Motor neuron (in vitro differentiated cells): ENCODE results near the gene GRIN3B. TPM values are rescaled to one million over a fixed set of nuclear protein-coding genes. Genes with fewer than 3 reads are reported as not detected.
A peak's percentile ranks its signal among the peaks of the same experiment; 100 is the strongest.
"Not testable (repeated sequence)": the region's sequence is repeated elsewhere in the genome, so short reads cannot be mapped to it uniquely, and the experiment has no call there.

Experiments used
- ATAC-seq, 8 experiments: fragments of 200-7000 bp; cut with Tn5 transposase; replicated peaks in 6 of 8; 2 replicates each; pipeline ENCODE4 v1.8.0; 2021; ENCODE audit warnings: mild to moderate bottlenecking in 8 of 8, moderate library complexity in 8 of 8
- H3K27ac ChIP-seq, 2 donors: fragments of 250-450 bp; sonication (Bioruptor Pico); 2 replicates each; pipeline ENCODE4 v1.9.0; 2021; ENCODE audit warnings: antibody characterized with exemption in 2 of 2, mild to moderate bottlenecking in 2 of 2, moderate library complexity in 1 of 2
- H3K4me1 ChIP-seq, 2 donors: fragments of 250-450 bp; sonication (Bioruptor Pico); replicated peaks in 1 of 2; 2 replicates each; pipeline ENCODE4 v1.6.1; 2021; ENCODE audit warnings: antibody characterized with exemption in 2 of 2, mild to moderate bottlenecking in 2 of 2, moderate library complexity in 1 of 2
- H3K4me3 ChIP-seq, 5 donors: fragments of 250-450 bp; sonication (Bioruptor Pico); 2 replicates each; pipeline ENCODE4 v1.9.0; 2021; ENCODE audit warnings: antibody characterized with exemption in 5 of 5, mild to moderate bottlenecking in 5 of 5, moderate library complexity in 4 of 5
- WGBS, 10 experiments: fragments of 450-650 bp; shearing (Covaris generic); methylation state at CpG; one replicate each; pipeline ENCODE4 v1.0.0; 2022; 5-methylcytosine and 5-hydroxymethylcytosine counted together
- in situ Hi-C, 9 experiments: fragments of 400-800 bp; cut with MboI; loops; one replicate each; pipeline ENCODE4 v1.15.0; 2021; ENCODE audit warnings: low sequenced_read_pairs in 9 of 9, low pct_unique_long_range_greater_than_20kb in 2 of 9; ENCODE audit not compliant: unreplicated experiment in 9 of 9
- total RNA-seq, 8 experiments: library from RNA; unstranded; fragments of 300-600 nt; gene quantifications; 2 replicates each; pipeline versions ENCODE4 v1.2.3 to v1.2.4, GENCODE V29; 2022

GRIN3B gene, protein sequence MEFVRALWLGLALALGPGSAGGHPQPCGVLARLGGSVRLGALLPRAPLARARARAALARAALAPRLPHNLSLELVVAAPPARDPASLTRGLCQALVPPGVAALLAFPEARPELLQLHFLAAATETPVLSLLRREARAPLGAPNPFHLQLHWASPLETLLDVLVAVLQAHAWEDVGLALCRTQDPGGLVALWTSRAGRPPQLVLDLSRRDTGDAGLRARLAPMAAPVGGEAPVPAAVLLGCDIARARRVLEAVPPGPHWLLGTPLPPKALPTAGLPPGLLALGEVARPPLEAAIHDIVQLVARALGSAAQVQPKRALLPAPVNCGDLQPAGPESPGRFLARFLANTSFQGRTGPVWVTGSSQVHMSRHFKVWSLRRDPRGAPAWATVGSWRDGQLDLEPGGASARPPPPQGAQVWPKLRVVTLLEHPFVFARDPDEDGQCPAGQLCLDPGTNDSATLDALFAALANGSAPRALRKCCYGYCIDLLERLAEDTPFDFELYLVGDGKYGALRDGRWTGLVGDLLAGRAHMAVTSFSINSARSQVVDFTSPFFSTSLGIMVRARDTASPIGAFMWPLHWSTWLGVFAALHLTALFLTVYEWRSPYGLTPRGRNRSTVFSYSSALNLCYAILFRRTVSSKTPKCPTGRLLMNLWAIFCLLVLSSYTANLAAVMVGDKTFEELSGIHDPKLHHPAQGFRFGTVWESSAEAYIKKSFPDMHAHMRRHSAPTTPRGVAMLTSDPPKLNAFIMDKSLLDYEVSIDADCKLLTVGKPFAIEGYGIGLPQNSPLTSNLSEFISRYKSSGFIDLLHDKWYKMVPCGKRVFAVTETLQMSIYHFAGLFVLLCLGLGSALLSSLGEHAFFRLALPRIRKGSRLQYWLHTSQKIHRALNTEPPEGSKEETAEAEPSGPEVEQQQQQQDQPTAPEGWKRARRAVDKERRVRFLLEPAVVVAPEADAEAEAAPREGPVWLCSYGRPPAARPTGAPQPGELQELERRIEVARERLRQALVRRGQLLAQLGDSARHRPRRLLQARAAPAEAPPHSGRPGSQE
- 1 to 10 TPM in 1 of 8 experiments, under 1 TPM in 6, not detected in 1; 0.08 to 1.1 (median 0.28) TPM for total RNA-seq

DNA sequence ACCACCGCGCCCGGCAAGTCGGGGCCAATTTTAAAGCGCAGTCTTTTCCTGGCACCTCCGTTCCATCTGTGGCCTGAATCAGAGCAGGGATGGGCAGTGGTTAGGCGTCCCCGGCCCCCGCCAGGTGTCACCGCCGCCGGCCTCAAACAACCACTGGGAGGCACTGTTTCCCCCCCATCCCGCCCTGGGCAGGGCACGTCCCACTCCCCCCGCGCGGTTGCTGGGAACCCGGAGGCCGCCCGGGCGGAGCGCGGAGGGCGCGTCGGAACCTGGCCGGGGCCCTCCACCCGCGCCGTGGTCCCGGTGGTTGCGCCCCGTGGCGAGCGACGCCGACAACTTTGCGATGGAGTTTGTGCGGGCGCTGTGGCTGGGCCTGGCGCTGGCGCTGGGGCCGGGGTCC lies at the start of gene GRIN3B:
Gene GRIN3B, plus strand, starts transcription at position 325 of the 400 bp plus-strand sequence. Its CDS starts 19 bp downstream, at position 344.
- in situ Hi-C loops = no loop called here
- WGBS, 10 experiments = 2% methylated on average over 7 of the region's 43 CpGs; no CpG with 5 or more reads in 9 of the 10 experiments
- Histone ChIP-seq H3K4me1 (peaks cover 9 to 19% of the 10 kb centered on the region in 2 donors), H3K27ac (no peak within 1 kb of the TSS), H3K4me3 (peak within 1 kb of the TSS; percentile 18 to 35 (median 31))
- peak in 6 of 8 experiments; percentile 5 to 45 (median 35) for ATAC-seq

DNA sequence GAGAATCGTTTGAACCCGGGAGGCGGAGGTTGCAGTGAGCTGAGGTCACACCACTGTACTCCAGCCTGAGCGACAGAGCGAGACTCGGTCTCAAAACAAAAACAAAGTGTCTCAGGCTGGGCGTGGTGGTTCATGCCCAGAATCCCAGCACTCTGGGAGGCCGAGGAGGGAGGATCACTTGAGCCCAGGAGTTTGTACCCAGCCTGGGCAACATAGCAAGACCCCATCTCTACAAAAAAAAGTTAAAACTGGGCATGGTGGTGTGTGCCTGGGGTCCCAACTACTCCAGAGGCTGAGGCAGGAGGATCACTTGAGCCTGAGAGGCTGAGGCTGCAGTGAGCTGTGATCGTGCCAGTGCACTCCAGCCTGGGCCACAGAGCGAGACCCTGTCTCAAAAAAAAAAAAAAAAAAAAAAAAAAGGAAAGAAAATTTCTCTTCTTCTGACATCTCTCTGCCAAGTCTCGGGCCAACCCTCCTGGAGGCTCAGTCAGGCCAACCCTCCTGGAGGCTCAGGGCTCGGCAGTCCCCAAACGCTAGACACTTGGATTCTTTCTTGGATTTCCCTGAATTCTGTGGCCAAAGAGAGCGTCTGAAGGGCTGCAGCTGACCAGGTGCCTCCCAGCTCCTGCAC lies 48.1 kb upstream of the GRIN3B start:
- H3K27ac ChIP-seq = peak overlapping the region in 1 of 2 donors; percentile 42
- ATAC-seq = no peak

DNA sequence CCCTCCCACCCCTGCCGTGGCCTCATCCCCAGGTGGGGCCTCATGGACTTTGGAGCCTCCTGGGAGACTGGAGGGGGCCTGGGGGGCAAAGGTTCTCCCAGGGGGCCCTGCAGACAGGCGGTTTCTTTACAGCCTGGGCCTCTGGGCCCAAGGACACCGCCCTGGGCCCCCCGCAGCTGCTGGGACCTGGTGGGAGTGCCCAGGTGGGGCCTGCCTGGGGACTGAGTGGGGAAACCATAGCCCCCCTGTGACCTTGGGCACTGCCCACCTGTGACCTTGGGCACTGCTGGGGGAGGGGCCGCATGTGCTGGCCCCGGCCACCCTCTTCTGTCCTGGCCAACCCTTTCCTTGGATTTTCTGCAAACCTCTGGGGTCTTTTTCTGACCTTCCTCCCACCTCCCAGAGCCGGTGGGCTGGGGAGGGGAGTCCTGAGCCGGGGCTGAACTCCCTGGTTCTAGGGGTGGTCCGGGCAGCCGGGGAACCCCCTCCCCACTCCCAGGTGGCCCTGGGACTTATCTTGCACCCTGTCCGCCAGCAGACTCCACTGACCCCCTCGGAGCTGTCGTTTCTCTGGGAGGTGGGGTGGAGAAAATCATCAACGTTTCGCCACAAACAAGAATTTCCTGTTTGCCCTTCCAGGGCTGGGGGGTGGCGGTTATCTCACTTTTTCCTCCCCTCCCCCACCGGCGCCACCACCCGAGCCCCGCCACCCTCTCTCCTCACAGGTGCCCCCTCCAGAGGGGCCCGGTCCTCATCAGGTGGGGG lies 47.4 kb upstream of the GRIN3B start:
- no peak overlapping the region for H3K4me3 ChIP-seq
- ATAC-seq = peak in 2 of 8 experiments; percentile 15 to 20
- peaks cover 34 to 53% of the 10 kb centered on the region in 2 donors for H3K4me1 ChIP-seq
- peak overlapping the region in 1 of 2 donors; percentile 42 for H3K27ac ChIP-seq
- in situ Hi-C loops = no loop called here
- WGBS, 10 experiments = no CpG with 5 or more reads among the region's 21 CpGs

More for the DNA sequence above, 48.1 kb upstream of the GRIN3B start:
- Histone ChIP-seq H3K4me1 (peaks cover 33 to 49% of the 10 kb centered on the region in 2 donors), H3K4me3 (no peak overlapping the region)
- 90 to 100% (median 96%) methylated on average over 1 to 5 of the region's 14 CpGs; no CpG with 5 or more reads in 5 of the 10 experiments for WGBS, 10 experiments
- in situ Hi-C loops = no loop called here

DNA sequence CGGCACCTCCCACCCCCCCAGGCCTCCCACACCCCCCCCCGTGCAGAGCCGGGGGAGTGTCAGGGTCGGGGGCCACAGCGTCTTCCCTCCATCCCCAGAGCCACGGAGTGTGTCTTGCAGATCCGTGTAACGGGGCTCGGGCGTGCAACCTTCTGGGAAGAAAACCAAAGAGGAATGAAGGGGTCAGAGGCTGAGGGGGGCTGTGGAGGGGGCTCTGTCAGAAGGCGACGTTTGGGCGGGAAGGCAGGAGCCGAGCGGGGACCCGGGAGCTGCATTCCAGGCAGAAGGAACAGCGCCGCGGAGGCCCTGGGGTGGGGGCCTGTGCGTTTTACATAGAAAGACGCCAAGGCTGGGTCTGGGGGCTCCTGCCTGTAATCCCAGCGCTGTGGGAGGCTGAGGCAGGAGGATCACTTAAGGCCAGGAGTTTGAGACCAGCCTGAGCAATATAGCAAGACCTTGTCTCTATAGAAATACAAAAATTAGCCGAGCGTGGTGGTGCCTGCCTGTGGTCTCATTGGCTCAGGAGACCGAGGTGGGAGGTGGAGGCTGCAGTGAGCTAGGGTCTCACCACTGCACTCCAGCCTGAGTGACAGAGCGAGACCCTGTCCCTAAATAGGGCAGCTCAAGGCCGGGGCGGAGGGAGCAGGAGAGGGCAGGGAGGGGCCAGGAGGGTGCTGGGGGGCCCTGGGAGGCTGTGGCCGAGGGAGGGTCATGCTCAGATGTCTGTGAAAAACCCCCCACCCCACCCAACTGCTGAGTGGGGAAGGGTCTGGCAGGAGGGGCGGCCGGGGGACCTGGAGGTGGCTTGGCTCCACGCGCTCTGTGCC lies 46.6 kb upstream of the GRIN3B start:
- Histone ChIP-seq H3K27ac (peak overlapping the region in 1 of 2 donors; percentile 42), H3K4me1 (peaks cover 34 to 53% of the 10 kb centered on the region in 2 donors), H3K4me3 (no peak overlapping the region)
- peak in 2 of 8 experiments; percentile 5 to 6 for ATAC-seq
- WGBS, 10 experiments = 33 to 73% methylated on average over 1 to 3 of the region's 33 CpGs; no CpG with 5 or more reads in 8 of the 10 experiments
- in situ Hi-C loops = no loop called here

DNA sequence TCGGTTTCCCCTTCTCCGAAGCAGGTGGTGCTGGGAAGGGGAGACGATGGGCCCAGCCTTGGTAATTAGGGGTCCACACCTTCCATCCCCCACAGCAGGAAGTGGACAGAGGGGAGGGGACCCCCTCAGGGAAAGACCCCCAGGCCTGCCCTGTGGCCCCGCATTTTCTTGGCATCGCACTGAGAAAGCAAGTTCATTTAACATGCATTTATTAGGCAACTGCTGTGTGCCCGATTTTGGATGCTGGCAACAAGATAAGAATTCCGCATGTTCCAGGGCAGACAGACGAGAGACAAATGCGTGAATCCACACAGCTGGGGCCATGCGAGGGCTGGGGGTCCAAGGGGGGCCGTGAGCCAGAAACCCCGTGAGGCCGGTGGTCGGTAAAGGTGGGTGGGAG lies 45.9 kb upstream of the GRIN3B start:
- Histone ChIP-seq H3K4me3 (no peak overlapping the region), H3K27ac (no peak overlapping the region), H3K4me1 (peaks cover 34 to 53% of the 10 kb centered on the region in 2 donors)
- WGBS, 10 experiments = 88 to 100% (median 100%) methylated on average over 1 to 5 of the region's 14 CpGs; no CpG with 5 or more reads in 6 of the 10 experiments
- no peak for ATAC-seq
- in situ Hi-C loops = no loop called here

DNA sequence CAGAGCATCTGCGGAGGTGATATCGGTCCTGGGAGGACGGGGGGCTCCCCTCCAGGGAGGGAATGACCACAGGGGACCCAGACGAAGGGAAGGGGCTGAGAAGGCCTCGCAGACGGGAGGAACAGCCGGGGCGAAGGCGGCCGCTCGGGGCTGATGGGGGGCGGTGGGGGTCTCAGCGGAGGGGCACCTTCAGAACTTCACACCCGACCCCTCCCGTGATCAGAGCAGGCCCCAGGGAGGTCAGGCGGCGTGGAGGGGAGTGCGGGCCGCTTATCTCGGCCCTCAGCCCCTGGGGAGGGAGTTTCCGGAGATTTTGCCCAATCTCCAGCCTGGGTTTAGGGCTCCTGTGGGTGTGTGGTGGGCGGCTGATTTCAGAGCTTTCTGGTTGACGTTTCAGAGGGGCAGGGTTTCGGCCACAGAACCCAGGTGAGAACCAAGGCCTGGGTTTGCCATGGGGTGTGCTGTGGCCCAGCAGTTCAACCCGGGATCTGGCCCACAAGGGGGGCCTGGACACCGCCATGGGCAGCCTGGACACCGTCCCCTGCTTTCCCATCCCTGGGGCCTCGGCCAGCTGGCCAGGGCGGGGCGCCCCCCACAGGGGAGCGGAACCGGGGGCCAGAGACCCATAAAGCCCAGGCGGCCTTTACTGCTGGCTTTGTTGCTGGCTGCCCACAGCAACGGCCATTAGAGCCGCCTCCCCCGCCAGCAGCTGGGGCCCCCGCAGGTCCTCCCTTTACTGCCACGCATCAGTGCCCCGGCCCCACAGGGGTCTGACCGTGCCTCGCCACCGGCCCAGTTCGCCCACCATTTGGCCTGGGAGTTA lies 45.3 kb upstream of the GRIN3B start:
- WGBS, 10 experiments = 30 to 81% (median 60%) methylated on average over 2 to 3 of the region's 43 CpGs; no CpG with 5 or more reads in 7 of the 10 experiments
- H3K27ac ChIP-seq = peak overlapping the region in 1 of 2 donors; percentile 45
- in situ Hi-C loops = no loop called here
- peaks cover 34 to 53% of the 10 kb centered on the region in 2 donors for H3K4me1 ChIP-seq
- H3K4me3 ChIP-seq = no peak overlapping the region
- ATAC-seq = peak in 1 of 8 experiments; percentile 15

DNA sequence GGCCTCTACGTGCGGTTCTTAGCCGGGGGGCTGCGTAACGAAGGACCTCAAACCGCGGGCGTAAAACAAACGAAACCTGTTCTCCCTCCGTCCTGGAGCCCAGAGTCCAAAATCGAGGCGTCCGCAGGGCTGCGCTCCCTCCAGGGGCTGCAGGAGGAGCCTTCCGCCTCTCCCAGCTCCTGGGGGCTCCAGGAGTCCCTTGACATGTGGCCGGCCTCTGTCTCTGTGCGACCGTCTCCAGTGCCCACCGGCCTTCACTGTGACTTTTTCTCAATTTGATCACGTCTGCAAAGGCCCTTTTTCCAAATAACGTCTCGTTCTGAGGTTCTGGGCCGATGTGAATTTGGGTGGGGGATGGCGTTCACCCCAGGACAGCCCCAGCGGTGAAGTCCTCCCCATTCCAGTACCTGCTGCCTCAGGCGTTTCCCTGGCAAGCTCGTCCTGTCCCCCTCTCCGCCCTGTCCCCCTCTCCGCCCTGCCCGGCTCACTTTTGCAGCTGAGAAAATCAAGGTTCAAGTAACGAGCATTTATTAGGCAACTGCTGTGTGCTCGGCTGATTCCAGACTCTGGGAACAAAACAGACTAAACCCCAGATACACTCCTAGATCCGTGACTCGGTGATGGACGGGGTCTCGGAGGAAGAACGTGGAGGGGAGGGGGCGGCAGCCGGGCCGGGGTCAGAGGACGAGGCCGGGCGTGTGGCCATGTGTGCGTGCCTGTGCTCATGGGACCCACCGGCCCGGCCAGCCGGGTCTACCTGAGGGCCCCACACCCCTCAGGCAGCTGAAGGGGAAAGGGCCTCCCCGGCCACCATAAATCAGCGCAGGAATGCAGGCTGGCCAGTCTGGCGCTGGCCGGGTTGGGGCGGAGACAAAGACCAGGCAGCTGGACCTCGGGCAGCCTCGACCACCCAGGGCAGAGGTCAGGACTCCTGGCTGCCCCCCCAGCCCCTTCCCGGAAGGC lies 44.1 kb upstream of the GRIN3B start:
- Histone ChIP-seq H3K4me1 (peaks cover 34 to 58% of the 10 kb centered on the region in 2 donors), H3K27ac (peak overlapping the region; percentile 47 to 66)
- peak in 5 of 8 experiments; percentile 56 to 69 (median 61) for ATAC-seq

DNA sequence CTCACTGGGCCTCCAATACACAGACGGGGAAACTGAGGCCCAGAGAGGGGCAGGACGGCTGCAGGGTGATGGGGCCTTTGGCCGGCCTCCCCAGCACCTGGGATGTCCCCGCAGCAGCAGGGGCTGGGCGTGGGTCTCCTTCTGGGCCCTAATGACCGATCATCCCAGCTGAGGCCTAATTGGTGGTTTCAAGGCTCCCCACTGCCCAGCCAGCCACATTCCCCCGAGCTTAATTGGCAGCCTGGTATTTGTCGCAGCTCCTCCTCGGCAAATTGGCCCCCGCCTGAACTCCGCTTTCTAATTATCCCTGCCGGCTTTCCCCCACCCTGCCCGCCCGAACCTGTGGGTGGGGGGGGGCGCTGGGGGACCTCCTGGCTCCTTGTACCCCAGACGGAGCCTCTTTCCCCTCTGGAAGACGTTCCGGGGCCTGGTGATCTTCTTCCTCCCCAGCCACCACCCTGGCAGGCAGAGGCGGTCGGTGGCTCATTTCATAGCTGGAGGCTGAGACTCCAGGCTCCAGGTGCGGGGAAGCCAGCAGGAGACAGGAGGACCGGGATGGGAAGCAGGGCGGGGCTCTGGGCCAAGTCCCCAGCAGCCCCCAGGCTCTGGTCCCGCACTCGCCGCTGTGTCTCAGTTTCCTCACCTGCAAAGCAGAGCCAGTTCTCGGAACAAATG lies 43.3 kb upstream of the GRIN3B start:
- peaks cover 34 to 66% of the 10 kb centered on the region in 2 donors for H3K4me1 ChIP-seq
- in situ Hi-C loops = no loop called here
- ATAC-seq = peak in 6 of 8 experiments; percentile 33 to 63 (median 55)
- peak overlapping the region in 1 of 5 donors; percentile 12 for H3K4me3 ChIP-seq
- WGBS, 10 experiments = no CpG with 5 or more reads among the region's 27 CpGs
- peak overlapping the region; percentile 47 to 66 for H3K27ac ChIP-seq

More for the DNA sequence above, 44.1 kb upstream of the GRIN3B start:
- in situ Hi-C loops = no loop called here
- H3K4me3 ChIP-seq = peak overlapping the region in 1 of 5 donors; percentile 12
- 20 to 95% (median 60%) methylated on average over 1 to 12 of the region's 55 CpGs; no CpG with 5 or more reads in 5 of the 10 experiments for WGBS, 10 experiments

DNA sequence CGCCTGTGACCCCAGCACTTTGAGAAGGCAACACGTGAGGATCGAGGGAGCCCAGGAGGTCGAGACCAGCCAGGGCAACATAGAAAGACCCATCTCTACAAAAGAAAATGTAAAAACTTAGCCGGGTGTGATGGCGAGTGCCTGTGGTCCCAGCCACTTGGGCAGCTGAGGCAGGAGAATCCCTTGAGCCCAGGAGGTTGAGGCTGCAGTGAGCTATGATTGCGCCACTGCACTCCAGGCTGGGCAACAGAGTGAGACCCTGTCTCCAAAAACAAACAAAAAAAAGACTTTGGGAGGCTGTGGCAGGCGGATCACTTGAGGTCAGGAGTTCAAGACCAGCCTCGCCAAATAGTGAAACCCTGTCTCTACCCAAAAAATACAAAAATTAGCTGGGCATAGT lies 42.6 kb upstream of the GRIN3B start:
- ATAC-seq, H3K4me3 ChIP-seq, in situ Hi-C loops: not testable (repeated sequence)
- Histone ChIP-seq H3K27ac (peak overlapping the region in 1 of 2 donors; percentile 66), H3K4me1 (peaks cover 32 to 70% of the 10 kb centered on the region in 2 donors)
- 80 to 100% (median 83%) methylated on average over 1 to 4 of the region's 9 CpGs; no CpG with 5 or more reads in 5 of the 10 experiments for WGBS, 10 experiments
